MM.1S (cell line): ENCODE data around the gene PLD3.

ENCODE experiments used
- CTCF ChIP-seq: fragments of 300-600 bp; sonication (generic); IDR thresholded peaks from 2 replicates; pipeline ENCODE4 v1.5.1; 2016; ENCODE audit warnings: antibody characterized with exemption, low read length, mixed read lengths
- EZH2 ChIP-seq: fragments of 300-600 bp; sonication (generic); optimal IDR thresholded peaks from 2 replicates; pipeline ENCODE3; 2017; ENCODE audit warnings: low read depth, mild to moderate bottlenecking, antibody characterized with exemption, low read length, mixed read lengths
- EZH2phosphoT487 ChIP-seq: fragments of 300-600 bp; sonication (generic); IDR thresholded peaks from 2 replicates; pipeline ENCODE4 v1.6.1; 2018; ENCODE audit warnings: antibody characterized with exemption, low read length

DNA sequence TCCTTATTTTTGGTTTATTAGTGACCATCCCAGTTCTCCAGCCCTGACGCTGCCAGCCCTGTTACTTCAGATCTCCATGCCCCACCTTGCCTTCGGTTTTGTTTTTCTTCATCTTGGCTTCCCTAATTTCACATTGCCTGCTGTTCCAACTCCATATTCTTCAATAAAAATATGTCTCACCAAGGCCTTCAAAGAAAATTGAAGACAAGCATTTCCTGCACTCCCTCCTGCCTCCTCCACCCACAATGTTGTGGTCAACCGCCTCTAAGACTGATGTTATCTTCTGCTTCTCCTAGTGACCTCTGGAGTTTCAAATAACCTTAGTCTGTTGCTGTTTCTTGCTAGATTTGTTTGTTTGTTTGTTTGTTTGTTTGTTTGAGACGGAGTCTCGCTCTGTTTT lies 14.6 kb downstream of the PLD3 start:
- TF ChIP-seq CTCF (no peak), EZH2 (no peak), EZH2phosphoT487 (no peak)
